ENCODE data around the gene DPEP2NB.
"Not testable (repeated sequence)": the region's sequence is repeated elsewhere in the genome, so short reads cannot be mapped to it uniquely, and the experiment has no call there.

Gene DPEP2NB

GRCh38 chr16:67986949-67987348 is 28.8 kb downstream of the DPEP2NB start:
- Histone ChIP-seq H3K27me3 (no peaks in the 10 kb centered on the region), H3K9ac (no peak overlapping the region), H3K9me3 (no peaks in the 10 kb centered on the region), H3K27ac (no peak overlapping the region), H4K20me1 (no peaks in the 10 kb centered on the region), H3K4me3 (no peak overlapping the region), H3K4me1 (peaks cover 41% of the 10 kb centered on the region), H3K36me3 (no peaks in the 10 kb centered on the region), H3K4me2 (no peak overlapping the region)
- TF ChIP-seq Cebpa-rat (IDR thresholded peaks at IDR 0.05), result no peak

GRCh38 chr16:67982011-67982696 is 33.6 kb downstream of the DPEP2NB start:
- no peak overlapping the region for H3K4me2 ChIP-seq
- H3K27ac ChIP-seq, result no peak overlapping the region
- no peak for TF ChIP-seq Cebpa-rat (IDR thresholded peaks at IDR 0.05)
- H3K9me3 ChIP-seq, result no peaks in the 10 kb centered on the region
- H3K4me3 ChIP-seq, result no peak overlapping the region
- H4K20me1 ChIP-seq, result no peaks in the 10 kb centered on the region
- H3K36me3 ChIP-seq, result no peaks in the 10 kb centered on the region
- no peaks in the 10 kb centered on the region for H3K27me3 ChIP-seq
- H3K9ac ChIP-seq, result no peak overlapping the region
- H3K4me1 ChIP-seq, result peaks cover 37% of the 10 kb centered on the region

GRCh38 chr16:67979955-67980678 is 35.6 kb downstream of the DPEP2NB start, which contains the start of gene DPEP3:
TSS of gene DPEP3 (minus strand) at chr16:67980499. CDS start at chr16:67980380, 119 bp downstream.
- H3K4me2 ChIP-seq, result no peak within 1 kb of the TSS
- H3K36me3 ChIP-seq, result no peaks in the 10 kb centered on the region
- H4K20me1 ChIP-seq, result no peaks in the 10 kb centered on the region
- H3K9me3 ChIP-seq, result no peaks in the 10 kb centered on the region
- H3K27me3 ChIP-seq, result no peaks in the 10 kb centered on the region
- H3K4me1 ChIP-seq, result peaks cover 26% of the 10 kb centered on the region
- TF ChIP-seq Cebpa-rat (IDR thresholded peaks at IDR 0.05), result no peak
- no peak within 1 kb of the TSS for H3K4me3 ChIP-seq
- H3K9ac ChIP-seq, result no peak within 1 kb of the TSS
- no peak within 1 kb of the TSS for H3K27ac ChIP-seq

GRCh38 chr16:67977469-67978227 is 38.1 kb downstream of the DPEP2NB start:
- Histone ChIP-seq H3K4me2 (no peak overlapping the region), H3K9me3 (no peaks in the 10 kb centered on the region), H4K20me1 (no peaks in the 10 kb centered on the region), H3K4me3 (no peak overlapping the region), H3K27ac (no peak overlapping the region), H3K27me3 (no peaks in the 10 kb centered on the region), H3K36me3 (no peaks in the 10 kb centered on the region), H3K9ac (no peak overlapping the region), H3K4me1 (peaks cover 8% of the 10 kb centered on the region; the same call in 1 of the 2 replicates)
- no peak for TF ChIP-seq Cebpa-rat (IDR thresholded peaks at IDR 0.05)

- TF ChIP-seq Cebpa-rat (IDR thresholded peaks at IDR 0.05), result no peak
- H3K27me3 ChIP-seq, result no peaks in the 10 kb centered on the region
- H3K4me2 ChIP-seq, result no peak overlapping the region
- no peak overlapping the region for H3K27ac ChIP-seq
- H3K4me1 ChIP-seq, result peaks cover 8% of the 10 kb centered on the region; the same call in 1 of the 2 replicates
- H3K4me3 ChIP-seq, result no peak overlapping the region
- H3K36me3 ChIP-seq, result no peaks in the 10 kb centered on the region
- H4K20me1 ChIP-seq, result no peaks in the 10 kb centered on the region
- no peaks in the 10 kb centered on the region for H3K9me3 ChIP-seq
- no peak overlapping the region for H3K9ac ChIP-seq
These were observed 38.7 kb downstream of the DPEP2NB start for GRCh38 chr16:67977005-67977404.

GRCh38 chr16:67976205-67976604 is 39.5 kb downstream of the DPEP2NB start:
- TF ChIP-seq Cebpa-rat (IDR thresholded peaks at IDR 0.05), result no peak
- H3K4me1 ChIP-seq, result peaks cover 8% of the 10 kb centered on the region; the same call in 1 of the 2 replicates
- H3K27ac ChIP-seq, result no peak overlapping the region
- no peak overlapping the region for H3K4me3 ChIP-seq
- H3K27me3 ChIP-seq, result no peaks in the 10 kb centered on the region
- H3K36me3 ChIP-seq, result no peaks in the 10 kb centered on the region
- no peak overlapping the region for H3K9ac ChIP-seq
- no peaks in the 10 kb centered on the region for H3K9me3 ChIP-seq
- no peaks in the 10 kb centered on the region for H4K20me1 ChIP-seq
- no peak overlapping the region for H3K4me2 ChIP-seq

GRCh38 chr16:67975321-67976105 is 40.2 kb downstream of the DPEP2NB start:
- Histone ChIP-seq H3K27ac (no peak overlapping the region), H3K9me3 (no peaks in the 10 kb centered on the region), H3K4me1 (peaks cover 8% of the 10 kb centered on the region; the same call in 1 of the 2 replicates), H3K4me3 (no peak overlapping the region), H3K27me3 (no peaks in the 10 kb centered on the region), H3K36me3 (no peaks in the 10 kb centered on the region), H3K4me2 (no peak overlapping the region), H3K9ac (no peak overlapping the region), H4K20me1 (no peaks in the 10 kb centered on the region)
- TF ChIP-seq Cebpa-rat (IDR thresholded peaks at IDR 0.05), result no peak

GRCh38 chr16:67972285-67972684 is 43.4 kb downstream of the DPEP2NB start:
- not testable (repeated sequence) for H3K36me3 ChIP-seq, H3K4me3 ChIP-seq, H3K9me3 ChIP-seq, H3K4me2 ChIP-seq, H4K20me1 ChIP-seq, H3K9ac ChIP-seq, H3K27me3 ChIP-seq, H3K27ac ChIP-seq
- peaks cover 22% of the 10 kb centered on the region for H3K4me1 ChIP-seq

- H3K4me1 ChIP-seq, result peaks cover 34% of the 10 kb centered on the region
- no peak for TF ChIP-seq Cebpa-rat (IDR thresholded peaks at IDR 0.05)
These were observed 44.6 kb downstream of the DPEP2NB start for GRCh38 chr16:67971111-67971510.

More at GRCh38 chr16:67971111-67971510, 44.6 kb downstream of the DPEP2NB start:
- Histone ChIP-seq H3K27me3 (no peaks in the 10 kb centered on the region), H3K9me3 (no peaks in the 10 kb centered on the region), H4K20me1 (peaks cover 16% of the 10 kb centered on the region; the same call in 1 of the 2 replicates), H3K27ac (no peak overlapping the region), H3K9ac (no peak overlapping the region), H3K4me2 (no peak overlapping the region), H3K4me3 (no peak overlapping the region), H3K36me3 (no peaks in the 10 kb centered on the region)

Measured in BLaER1 (cell line).